ENCODE results near the gene DUSP15. TPM values are rescaled to one million over a fixed set of nuclear protein-coding genes. Genes with fewer than 3 reads are reported as not detected.
A peak's percentile ranks its signal among the peaks of the same experiment; 100 is the strongest.

DUSP15 gene
- total RNA-seq, 1 donor from 2014 or later, result 2.4 TPM

DNA sequence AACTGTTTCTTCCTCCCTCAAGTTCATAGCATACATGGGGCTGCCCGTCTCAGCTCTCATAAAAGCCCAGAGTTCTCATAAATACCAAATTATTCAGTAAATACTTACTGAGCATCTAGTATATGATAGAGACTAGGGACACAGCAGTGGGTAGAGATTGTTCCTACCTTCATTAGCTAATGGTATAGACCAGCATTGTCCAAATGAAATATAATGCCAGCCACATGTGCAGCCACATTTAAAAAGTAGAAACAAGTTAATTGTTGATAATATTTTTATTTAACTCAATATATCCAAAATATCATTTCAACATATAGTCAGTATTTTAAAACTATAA lies 1.3 kb upstream of the DUSP15 start:
- TF ChIP-seq, protein P1, sequence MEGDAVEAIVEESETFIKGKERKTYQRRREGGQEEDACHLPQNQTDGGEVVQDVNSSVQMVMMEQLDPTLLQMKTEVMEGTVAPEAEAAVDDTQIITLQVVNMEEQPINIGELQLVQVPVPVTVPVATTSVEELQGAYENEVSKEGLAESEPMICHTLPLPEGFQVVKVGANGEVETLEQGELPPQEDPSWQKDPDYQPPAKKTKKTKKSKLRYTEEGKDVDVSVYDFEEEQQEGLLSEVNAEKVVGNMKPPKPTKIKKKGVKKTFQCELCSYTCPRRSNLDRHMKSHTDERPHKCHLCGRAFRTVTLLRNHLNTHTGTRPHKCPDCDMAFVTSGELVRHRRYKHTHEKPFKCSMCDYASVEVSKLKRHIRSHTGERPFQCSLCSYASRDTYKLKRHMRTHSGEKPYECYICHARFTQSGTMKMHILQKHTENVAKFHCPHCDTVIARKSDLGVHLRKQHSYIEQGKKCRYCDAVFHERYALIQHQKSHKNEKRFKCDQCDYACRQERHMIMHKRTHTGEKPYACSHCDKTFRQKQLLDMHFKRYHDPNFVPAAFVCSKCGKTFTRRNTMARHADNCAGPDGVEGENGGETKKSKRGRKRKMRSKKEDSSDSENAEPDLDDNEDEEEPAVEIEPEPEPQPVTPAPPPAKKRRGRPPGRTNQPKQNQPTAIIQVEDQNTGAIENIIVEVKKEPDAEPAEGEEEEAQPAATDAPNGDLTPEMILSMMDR (IDR thresholded peaks at IDR 0.05), result no peak
- Histone ChIP-seq H3K27me3 (no peaks in the 10 kb centered on the region), H3K4me3 (no peak overlapping the region), H3K36me3 (no peaks in the 10 kb centered on the region), H3K4me1 (peaks cover 11% of the 10 kb centered on the region), H3K9me3 (no peaks in the 10 kb centered on the region), H3K27ac (no peak overlapping the region)
- no peak for DNase-seq
- intact Hi-C loops (cut with DNase I), result no loop called here
- ATAC-seq, result no peak

DNA sequence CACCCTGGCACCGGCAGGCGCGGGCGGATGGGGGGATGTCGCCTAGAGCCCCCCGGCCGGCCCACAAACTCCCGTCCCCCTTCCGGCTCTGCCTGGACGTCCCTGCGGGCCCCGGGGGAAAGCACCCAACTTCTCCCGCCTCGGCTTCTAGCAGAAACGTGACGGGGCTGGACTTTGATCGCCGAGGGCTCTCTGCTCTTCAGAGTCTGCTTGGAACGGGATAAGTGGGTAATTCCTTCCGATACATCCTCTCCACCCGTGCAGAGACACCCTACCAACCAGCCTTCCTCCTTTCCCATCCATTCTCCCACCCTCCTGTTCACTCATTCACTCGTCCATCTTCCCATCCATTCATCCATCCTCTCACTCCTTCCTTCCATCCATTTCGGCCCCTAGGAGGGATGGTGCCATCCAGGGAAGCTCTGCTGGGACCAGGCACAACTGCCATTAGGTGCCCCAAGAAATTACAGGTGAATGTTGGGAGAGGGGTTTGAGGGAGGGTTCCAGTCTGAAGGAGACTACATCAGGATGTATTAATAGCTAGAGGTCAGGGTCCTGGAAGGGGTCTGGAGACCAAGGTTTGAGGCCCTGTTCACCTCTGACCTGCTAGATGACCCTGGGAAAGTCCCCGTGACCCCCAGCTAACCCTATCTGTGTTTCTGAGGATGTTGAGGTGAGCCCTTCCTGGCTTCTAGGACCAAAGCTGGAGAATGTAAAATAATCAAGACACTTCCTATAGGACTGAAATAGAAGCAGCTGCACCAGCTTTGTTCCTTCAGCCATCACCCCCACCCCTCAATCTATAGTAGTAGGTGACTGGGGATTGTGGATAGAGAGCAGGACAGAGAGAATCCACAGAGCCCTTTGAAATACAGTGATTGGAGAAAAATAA lies 645 bp upstream of the DUSP15 start:
- ATAC-seq, result no peak
- TF ChIP-seq, protein P1 (IDR thresholded peaks at IDR 0.05), result no peak
- H3K9me3 ChIP-seq, result no peaks in the 10 kb centered on the region
- intact Hi-C loops (cut with DNase I), result no loop called here
- no peaks in the 10 kb centered on the region for H3K36me3 ChIP-seq
- peak overlapping the region; percentile 58 for H3K27ac ChIP-seq
- no peaks in the 10 kb centered on the region for H3K27me3 ChIP-seq
- peak overlapping the region; percentile 68 for H3K4me3 ChIP-seq
- DNase-seq, result no peak
- peaks cover 11% of the 10 kb centered on the region for H3K4me1 ChIP-seq

DNA sequence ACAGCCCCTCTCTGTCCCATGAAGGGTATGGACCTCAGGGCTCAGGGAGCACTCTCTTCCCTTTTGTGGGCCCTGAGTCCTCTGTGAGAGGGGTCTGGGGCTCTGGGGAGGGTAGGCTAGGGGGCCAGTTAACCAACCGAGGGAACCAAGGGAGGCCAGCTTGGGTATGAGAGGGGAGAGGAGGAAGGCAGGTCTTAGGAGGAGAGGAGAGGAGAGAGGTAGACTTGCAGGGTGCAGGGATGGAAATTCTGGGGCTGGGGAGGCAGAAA lies 720 bp downstream of the DUSP15 start:
- H3K27me3 ChIP-seq, result no peaks in the 10 kb centered on the region
- no peaks in the 10 kb centered on the region for H3K9me3 ChIP-seq
- intact Hi-C loops (cut with DNase I), result no loop called here
- DNase-seq (no peak), ATAC-seq (no peak)
- peaks cover 11% of the 10 kb centered on the region for H3K4me1 ChIP-seq
- TF ChIP-seq, protein P1 (IDR thresholded peaks at IDR 0.05), result no peak
- no peaks in the 10 kb centered on the region for H3K36me3 ChIP-seq
- H3K4me3 ChIP-seq, result peak overlapping the region; percentile 68
- H3K27ac ChIP-seq, result no peak overlapping the region

DNA sequence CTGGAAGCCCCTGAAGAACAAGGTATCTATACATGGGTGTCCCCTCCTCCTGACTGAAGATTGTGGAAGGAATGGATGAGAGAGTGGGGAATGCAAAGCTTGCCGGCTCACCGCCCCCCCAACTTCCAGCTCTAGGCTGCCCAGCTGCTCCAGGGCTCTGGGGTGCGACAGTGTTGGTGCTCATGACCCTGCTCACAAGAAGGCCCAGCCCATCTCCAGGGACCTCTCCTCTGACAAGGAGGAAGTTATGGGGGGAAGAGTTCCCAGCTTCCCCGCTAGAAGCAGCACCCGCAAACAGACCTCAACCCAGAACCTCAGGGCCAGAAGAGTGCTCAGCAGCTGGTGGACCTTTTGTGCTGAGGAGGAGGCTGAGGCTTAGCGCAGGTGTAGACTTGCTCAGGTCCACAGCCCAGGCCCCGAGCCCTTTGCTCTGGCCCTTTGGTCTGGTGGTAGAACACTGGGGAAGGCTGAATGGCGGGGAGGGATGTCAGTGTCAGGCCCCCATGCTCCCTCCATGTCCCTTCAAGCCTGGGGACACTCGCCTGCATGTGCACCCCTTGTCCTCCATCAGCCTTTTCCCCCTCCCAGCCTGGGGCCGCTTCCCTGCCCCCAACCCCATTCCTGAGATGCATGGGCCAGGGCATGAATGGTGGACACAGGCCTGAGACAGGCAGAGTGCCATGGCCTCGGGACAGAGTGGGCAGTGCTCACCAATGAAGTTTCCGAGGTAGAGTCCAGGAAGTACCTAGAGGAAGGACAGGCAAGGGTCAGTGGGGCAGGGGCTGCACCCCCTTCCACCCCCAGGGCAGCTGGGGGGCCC lies 1.3 kb downstream of the DUSP15 start:
- no peak overlapping the region for H3K27ac ChIP-seq
- intact Hi-C loops (cut with DNase I), result no loop called here
- no peak for DNase-seq
- no peaks in the 10 kb centered on the region for H3K36me3 ChIP-seq
- no peaks in the 10 kb centered on the region for H3K9me3 ChIP-seq
- peak overlapping the region; percentile 68 for H3K4me3 ChIP-seq
- no peaks in the 10 kb centered on the region for H3K27me3 ChIP-seq
- TF ChIP-seq, protein P1 (IDR thresholded peaks at IDR 0.05), result no peak
- peaks cover 11% of the 10 kb centered on the region for H3K4me1 ChIP-seq
- ATAC-seq, result no peak

DNA sequence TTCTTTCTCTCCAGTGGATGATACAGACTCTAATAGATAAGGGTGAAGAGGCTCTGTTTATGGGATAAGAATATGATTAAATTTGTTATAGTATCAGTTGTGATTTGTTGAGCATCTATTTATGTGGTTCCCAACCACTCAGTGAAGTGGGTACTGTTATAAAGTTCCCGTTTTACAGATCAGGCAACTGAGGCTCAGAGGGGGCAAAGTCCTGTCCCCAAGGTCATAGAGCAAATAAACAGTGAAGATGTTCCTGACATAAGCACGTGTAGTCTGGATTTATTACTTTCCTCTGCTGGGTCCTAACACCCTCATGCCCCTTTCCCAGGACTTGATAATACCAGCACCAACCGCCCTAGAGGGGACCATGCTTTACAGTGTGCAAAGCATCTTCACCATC lies 4.1 kb downstream of the DUSP15 start:
- Histone ChIP-seq H3K9me3 (no peaks in the 10 kb centered on the region), H3K27me3 (no peaks in the 10 kb centered on the region), H3K27ac (no peak overlapping the region), H3K36me3 (no peaks in the 10 kb centered on the region), H3K4me1 (peaks cover 12% of the 10 kb centered on the region), H3K4me3 (no peak overlapping the region)
- intact Hi-C loops (cut with DNase I), result no loop called here
- TF ChIP-seq, protein P1 (IDR thresholded peaks at IDR 0.05), result no peak
- DNase-seq (no peak), ATAC-seq (no peak)
